ENCODE data around the gene CTLA4.

- TF ChIP-seq POLR2AphosphoS5 (IDR thresholded peaks at IDR 0.05; ENCODE audit: low read depth, low read length) (no peak), POLR2A (IDR thresholded peaks at IDR 0.05; ENCODE audit: low read depth, low read length) (no peak)
These were observed 25.9 kb upstream of the CTLA4 start for GRCh38 chr2:203841654-203842053.

All from GM12892 (cell line).